ENCODE results near the gene UBE4B. TPM values are rescaled to one million over a fixed set of nuclear protein-coding genes. Genes with fewer than 3 reads are reported as not detected.

Gene UBE4B
- total and polyA plus RNA-seq, 2 of the 13 experiments (the other 11 are each of a cell fraction or from before 2014, with no cell fraction given), result 15.2 to 24.8 TPM

DNA sequence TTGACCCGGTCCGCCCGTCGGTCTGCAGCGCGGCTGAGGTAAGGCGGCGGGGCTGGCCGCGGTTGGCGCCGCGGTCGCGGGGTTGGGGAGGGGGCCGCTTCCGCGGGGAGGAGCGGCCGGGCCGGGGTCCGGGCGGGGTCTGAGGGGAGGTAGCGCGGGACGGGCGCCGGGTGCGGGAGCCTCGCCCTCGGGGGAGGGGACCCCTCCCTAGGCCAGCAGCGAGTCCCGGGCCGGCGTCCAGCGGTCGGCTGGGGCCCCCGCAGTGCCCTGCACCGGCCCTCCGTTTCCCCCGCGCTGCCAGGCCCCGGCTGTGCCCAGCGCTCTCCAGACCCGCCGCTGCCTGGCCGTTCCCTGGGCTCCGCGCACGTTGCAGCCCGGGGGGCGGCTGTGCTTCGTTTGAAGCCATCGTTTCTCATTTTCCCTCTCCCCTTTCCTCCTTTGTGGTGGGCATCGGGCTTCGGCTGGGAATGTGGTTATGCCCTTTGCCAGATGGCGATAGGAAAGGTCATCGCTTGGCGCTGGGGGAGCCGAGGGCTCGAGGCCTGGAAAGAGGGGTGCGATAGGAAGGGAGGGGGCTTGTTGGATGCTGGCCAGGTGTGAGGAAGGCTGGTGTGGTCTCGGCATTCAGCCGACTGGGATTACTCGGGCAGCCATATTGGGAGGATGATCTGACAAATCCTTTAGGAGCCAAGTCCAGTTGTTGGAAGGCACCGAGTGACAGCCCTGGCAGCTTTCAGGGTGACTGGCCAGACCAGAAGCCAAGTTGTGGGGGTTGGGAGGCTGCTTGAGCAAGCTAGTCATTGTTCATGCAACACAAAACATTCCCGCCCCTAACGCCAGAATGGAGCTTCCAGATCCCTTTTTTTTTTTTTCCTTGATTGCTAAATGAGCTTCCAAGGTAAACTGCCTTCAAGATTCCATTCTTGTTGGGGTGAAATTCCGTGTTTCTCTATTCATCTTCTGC, 178.4 kb downstream of the UBE4B start (continued):
- TF ChIP-seq TBX2 (CRISPR knock-in tag; IDR thresholded peaks at IDR 0.05; ENCODE audit: borderline replicate concordance) (peak; percentile 42; the same call in 1 of the 2 replicates), ASH2L (IDR thresholded peaks at IDR 0.05; ENCODE audit: insufficient read length, low read depth, low read length) (peak; percentile 22), AHR (CRISPR knock-in tag; IDR thresholded peaks at IDR 0.05) (no peak), ZNF577 (CRISPR knock-in tag; IDR thresholded peaks at IDR 0.05; ENCODE audit: borderline replicate concordance, low read depth) (no peak; the same call in 1 of the 2 replicates), FOXK1 (CRISPR knock-in tag; IDR thresholded peaks at IDR 0.05; ENCODE audit: borderline replicate concordance, low read depth) (peak; percentile 25; the same call in 1 of the 2 replicates), FOXJ3 (CRISPR knock-in tag; IDR thresholded peaks at IDR 0.05; ENCODE audit: borderline replicate concordance) (no peak), KDM6A (CRISPR knock-in tag; IDR thresholded peaks at IDR 0.05; ENCODE audit: low read depth) (no peak), TMF1 (CRISPR knock-in tag; IDR thresholded peaks at IDR 0.05; ENCODE audit: low read depth) (0 out of 2 replicates have a peak, but pooled peaks have one; percentile 77), NONO (IDR thresholded peaks at IDR 0.05) (no peak), NONO (CRISPR knock-in tag; conservative IDR thresholded peaks at IDR 0.05) (peak; percentile 39; the same call in 1 of the 2 replicates), PHF8 (CRISPR knock-in tag; IDR thresholded peaks at IDR 0.05) (peak; percentile 53), ZNF749 (CRISPR knock-in tag; IDR thresholded peaks at IDR 0.05; ENCODE audit: borderline replicate concordance) (no peak), RBM22 (optimal IDR thresholded peaks at IDR 0.05; ENCODE audit: low read length) (no peak), ZNF337 (CRISPR knock-in tag; IDR thresholded peaks at IDR 0.05; ENCODE audit: borderline replicate concordance, low read depth) (0 out of 2 replicates have a peak, but pooled peaks have one; percentile 63), SALL1 (CRISPR knock-in tag; IDR thresholded peaks at IDR 0.05) (peak; percentile 51; the same call in 1 of the 2 replicates), HDAC2 (CRISPR knock-in tag; IDR thresholded peaks at IDR 0.05) (no peak), ARNTL (CRISPR knock-in tag; IDR thresholded peaks at IDR 0.05) (no peak), NCOA1 (CRISPR knock-in tag; IDR thresholded peaks at IDR 0.05) (no peak), KDM5A (IDR thresholded peaks at IDR 0.05; ENCODE audit: borderline replicate concordance, low read length) (no peak; the same call in 1 of the 2 replicates)
- TF ChIP-seq, protein P1, sequence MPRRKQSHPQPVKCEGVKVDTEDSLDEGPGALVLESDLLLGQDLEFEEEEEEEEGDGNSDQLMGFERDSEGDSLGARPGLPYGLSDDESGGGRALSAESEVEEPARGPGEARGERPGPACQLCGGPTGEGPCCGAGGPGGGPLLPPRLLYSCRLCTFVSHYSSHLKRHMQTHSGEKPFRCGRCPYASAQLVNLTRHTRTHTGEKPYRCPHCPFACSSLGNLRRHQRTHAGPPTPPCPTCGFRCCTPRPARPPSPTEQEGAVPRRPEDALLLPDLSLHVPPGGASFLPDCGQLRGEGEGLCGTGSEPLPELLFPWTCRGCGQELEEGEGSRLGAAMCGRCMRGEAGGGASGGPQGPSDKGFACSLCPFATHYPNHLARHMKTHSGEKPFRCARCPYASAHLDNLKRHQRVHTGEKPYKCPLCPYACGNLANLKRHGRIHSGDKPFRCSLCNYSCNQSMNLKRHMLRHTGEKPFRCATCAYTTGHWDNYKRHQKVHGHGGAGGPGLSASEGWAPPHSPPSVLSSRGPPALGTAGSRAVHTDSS (CRISPR knock-in tag; conservative IDR thresholded peaks at IDR 0.05), result no peak
- TF ChIP-seq, protein P2, sequence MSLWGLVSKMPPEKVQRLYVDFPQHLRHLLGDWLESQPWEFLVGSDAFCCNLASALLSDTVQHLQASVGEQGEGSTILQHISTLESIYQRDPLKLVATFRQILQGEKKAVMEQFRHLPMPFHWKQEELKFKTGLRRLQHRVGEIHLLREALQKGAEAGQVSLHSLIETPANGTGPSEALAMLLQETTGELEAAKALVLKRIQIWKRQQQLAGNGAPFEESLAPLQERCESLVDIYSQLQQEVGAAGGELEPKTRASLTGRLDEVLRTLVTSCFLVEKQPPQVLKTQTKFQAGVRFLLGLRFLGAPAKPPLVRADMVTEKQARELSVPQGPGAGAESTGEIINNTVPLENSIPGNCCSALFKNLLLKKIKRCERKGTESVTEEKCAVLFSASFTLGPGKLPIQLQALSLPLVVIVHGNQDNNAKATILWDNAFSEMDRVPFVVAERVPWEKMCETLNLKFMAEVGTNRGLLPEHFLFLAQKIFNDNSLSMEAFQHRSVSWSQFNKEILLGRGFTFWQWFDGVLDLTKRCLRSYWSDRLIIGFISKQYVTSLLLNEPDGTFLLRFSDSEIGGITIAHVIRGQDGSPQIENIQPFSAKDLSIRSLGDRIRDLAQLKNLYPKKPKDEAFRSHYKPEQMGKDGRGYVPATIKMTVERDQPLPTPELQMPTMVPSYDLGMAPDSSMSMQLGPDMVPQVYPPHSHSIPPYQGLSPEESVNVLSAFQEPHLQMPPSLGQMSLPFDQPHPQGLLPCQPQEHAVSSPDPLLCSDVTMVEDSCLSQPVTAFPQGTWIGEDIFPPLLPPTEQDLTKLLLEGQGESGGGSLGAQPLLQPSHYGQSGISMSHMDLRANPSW (CRISPR knock-in tag; IDR thresholded peaks at IDR 0.05; ENCODE audit: borderline replicate concordance), result no peak
- TF ChIP-seq, protein P3, sequence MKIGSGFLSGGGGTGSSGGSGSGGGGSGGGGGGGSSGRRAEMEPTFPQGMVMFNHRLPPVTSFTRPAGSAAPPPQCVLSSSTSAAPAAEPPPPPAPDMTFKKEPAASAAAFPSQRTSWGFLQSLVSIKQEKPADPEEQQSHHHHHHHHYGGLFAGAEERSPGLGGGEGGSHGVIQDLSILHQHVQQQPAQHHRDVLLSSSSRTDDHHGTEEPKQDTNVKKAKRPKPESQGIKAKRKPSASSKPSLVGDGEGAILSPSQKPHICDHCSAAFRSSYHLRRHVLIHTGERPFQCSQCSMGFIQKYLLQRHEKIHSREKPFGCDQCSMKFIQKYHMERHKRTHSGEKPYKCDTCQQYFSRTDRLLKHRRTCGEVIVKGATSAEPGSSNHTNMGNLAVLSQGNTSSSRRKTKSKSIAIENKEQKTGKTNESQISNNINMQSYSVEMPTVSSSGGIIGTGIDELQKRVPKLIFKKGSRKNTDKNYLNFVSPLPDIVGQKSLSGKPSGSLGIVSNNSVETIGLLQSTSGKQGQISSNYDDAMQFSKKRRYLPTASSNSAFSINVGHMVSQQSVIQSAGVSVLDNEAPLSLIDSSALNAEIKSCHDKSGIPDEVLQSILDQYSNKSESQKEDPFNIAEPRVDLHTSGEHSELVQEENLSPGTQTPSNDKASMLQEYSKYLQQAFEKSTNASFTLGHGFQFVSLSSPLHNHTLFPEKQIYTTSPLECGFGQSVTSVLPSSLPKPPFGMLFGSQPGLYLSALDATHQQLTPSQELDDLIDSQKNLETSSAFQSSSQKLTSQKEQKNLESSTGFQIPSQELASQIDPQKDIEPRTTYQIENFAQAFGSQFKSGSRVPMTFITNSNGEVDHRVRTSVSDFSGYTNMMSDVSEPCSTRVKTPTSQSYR (CRISPR knock-in tag; IDR thresholded peaks at IDR 0.05; ENCODE audit: borderline replicate concordance), result peak; percentile 78; the same call in 1 of the 2 replicates

All from HepG2 (cell line).